ENCODE data around the gene ANTXR1.

ANTXR1 gene

DNA sequence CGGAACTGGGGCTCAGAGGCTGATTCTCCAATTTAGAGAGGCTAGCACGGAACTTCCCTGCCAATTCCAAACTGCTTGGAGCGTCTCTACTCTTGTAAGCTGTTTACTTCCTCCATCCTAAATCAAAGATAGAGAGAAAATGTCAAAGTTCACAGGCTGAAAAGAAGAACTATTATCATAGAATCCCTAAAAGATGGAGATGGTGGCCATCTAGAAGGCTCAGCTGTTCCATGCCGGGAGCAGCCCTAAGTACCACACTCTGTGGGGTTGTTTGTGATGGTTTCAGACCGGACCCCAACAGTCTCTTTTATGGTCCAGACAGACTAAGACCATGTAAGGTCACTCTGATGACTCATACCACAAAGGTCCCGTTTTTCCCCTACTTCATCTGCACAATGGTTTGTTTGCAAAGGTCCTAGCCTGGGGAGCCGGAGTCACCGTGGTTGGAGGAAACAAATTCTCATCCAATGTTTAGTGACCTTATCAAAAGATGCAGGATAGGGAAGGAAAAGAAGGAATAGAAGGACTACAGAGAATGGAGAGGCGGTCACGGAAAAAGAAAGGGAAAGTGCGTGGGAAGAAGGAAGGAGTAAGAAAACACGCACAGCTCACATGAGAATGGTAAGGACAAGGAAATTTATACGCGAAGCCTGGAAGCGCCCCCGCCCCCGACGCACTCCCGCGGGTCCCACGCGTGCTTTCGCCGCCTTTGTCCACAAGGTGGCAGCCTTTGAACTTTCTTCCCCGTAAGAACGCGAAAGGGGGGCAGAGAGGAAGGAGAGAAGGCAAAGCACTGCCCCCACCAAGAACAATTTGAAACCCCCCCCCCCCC is 453 bp upstream of the ANTXR1 start:
- peak; percentile 26 for DNase-seq (ENCODE audit: low read depth)
- TF ChIP-seq, protein P1, sequence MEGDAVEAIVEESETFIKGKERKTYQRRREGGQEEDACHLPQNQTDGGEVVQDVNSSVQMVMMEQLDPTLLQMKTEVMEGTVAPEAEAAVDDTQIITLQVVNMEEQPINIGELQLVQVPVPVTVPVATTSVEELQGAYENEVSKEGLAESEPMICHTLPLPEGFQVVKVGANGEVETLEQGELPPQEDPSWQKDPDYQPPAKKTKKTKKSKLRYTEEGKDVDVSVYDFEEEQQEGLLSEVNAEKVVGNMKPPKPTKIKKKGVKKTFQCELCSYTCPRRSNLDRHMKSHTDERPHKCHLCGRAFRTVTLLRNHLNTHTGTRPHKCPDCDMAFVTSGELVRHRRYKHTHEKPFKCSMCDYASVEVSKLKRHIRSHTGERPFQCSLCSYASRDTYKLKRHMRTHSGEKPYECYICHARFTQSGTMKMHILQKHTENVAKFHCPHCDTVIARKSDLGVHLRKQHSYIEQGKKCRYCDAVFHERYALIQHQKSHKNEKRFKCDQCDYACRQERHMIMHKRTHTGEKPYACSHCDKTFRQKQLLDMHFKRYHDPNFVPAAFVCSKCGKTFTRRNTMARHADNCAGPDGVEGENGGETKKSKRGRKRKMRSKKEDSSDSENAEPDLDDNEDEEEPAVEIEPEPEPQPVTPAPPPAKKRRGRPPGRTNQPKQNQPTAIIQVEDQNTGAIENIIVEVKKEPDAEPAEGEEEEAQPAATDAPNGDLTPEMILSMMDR (IDR thresholded peaks at IDR 0.05; ENCODE audit: insufficient read depth, low read depth, low read length, missing control alignments) = peak; percentile 64
- no peak overlapping the region; the same call in 1 of the 2 replicates for H3K4me3 ChIP-seq (ENCODE audit: low read depth, low read length)

DNA sequence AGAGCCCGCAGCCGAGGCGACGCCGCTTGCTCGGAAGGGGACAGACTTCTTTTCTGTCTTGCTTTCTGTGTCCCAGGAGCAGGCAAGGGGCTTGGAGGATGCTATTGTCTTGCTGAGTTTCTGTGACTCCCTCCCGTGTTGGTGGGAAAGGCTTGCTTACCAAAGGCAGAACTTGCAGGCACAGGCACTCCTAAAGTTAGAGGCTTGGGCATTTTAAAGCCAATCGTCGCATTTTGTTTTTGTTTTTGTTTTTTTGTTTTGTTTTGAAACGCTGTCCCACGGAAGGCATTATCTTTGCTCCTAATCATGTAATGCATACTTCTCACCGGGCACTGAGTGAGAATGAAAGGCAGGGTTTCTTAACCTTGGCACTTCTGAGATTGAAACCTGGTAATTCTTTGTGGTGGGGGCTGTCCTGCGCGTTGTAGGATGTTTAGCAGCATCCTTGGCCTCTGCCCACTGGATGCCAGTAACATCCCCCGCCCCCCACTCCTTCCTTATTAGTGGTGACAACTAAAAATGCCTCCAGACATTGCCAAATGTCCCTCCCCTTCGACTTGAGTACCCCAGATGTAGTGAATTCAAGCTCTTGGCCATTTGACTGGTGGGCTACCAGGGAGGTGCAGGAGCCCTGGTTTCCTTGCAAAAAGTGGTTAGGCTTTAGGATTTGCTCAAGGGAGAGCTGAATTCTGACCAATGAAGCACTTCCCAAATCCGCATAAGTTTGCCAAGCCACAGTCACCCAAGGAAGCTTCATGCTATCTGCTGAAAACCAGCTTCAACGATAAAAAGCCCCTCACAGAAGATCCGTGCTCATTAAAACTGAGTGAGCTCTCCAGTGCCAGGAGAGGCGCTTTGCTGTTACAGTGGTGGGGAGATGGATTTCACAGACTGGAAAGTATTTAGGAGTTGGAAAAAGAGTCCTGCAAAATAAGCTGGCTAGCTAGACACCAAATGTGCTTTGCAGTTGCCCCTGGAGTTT is 1.2 kb downstream of the ANTXR1 start:
- TF ChIP-seq, protein P1 (IDR thresholded peaks at IDR 0.05; ENCODE audit: insufficient read depth, low read depth, low read length, missing control alignments) = no peak
- H3K4me3 ChIP-seq (ENCODE audit: low read depth, low read length) = no peak overlapping the region
- no peak for DNase-seq (ENCODE audit: low read depth)

DNA sequence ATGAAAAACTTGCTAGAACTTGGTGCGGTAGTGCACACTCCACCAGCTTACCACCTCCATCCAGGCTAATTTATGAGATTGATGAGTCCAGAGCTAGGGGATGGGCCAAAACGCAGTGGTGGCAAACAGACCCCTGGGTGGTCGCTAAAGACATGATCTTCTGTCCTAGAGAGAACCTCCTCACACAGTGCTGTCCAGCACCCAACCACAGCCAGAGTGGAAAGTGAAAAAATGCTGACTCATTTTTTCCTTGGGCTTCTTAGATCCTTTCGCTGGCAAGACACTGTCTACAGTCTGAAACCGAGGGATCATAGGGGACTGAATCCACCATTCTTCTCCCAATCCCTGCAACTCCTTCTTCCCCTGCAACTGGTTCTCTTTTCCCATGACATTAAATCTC is 4.1 kb downstream of the ANTXR1 start:
- no peak overlapping the region for H3K4me3 ChIP-seq (ENCODE audit: low read depth, low read length)
- DNase-seq (ENCODE audit: low read depth) = no peak
- TF ChIP-seq, protein P1 (IDR thresholded peaks at IDR 0.05; ENCODE audit: insufficient read depth, low read depth, low read length, missing control alignments) = no peak

DNA sequence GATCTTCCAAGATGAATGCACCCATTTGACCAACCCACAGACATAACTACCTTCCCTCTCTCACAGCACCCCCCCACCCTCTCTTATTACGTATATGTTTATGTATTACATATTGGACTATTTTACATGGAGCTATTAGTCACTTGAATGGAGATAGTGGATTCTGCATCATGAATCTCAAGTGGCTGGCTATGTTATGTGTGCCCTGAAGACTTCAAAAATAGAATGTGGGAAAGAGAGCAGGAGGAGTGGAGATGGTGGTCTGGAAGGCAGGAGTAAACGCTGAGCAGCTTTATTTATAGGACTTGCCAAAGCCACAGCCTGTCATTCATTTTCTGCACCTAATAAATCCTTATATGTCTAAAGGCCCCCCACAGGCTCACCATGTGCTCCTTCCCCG is 4.9 kb downstream of the ANTXR1 start:
- no peak for DNase-seq (ENCODE audit: low read depth)
- TF ChIP-seq, protein P1 (IDR thresholded peaks at IDR 0.05; ENCODE audit: insufficient read depth, low read depth, low read length, missing control alignments) = no peak
- no peak overlapping the region for H3K4me3 ChIP-seq (ENCODE audit: low read depth, low read length)

DNA sequence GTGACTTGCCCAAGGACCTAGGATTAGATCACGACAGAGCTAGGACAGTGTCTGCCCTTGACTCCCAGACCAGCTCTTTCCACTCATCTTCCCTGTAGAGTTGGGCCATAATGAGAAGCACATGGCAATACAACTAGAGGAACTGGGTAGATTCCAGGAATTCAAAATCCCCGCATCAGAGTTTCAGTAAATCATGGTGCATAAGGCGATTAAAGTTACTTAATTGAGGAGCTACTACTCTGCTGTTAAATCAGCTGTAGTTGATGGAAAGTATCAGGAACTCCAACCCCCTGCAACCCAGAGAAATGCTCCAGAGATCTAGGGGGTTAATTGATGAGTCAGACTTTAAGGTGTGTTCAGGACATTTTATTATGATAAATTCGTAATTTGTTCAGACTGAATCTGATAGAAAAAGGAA is 5.7 kb downstream of the ANTXR1 start:
- H3K4me3 ChIP-seq (ENCODE audit: low read depth, low read length) = no peak overlapping the region
- TF ChIP-seq, protein P1 (IDR thresholded peaks at IDR 0.05; ENCODE audit: insufficient read depth, low read depth, low read length, missing control alignments) = no peak
- no peak for DNase-seq (ENCODE audit: low read depth)

DNA sequence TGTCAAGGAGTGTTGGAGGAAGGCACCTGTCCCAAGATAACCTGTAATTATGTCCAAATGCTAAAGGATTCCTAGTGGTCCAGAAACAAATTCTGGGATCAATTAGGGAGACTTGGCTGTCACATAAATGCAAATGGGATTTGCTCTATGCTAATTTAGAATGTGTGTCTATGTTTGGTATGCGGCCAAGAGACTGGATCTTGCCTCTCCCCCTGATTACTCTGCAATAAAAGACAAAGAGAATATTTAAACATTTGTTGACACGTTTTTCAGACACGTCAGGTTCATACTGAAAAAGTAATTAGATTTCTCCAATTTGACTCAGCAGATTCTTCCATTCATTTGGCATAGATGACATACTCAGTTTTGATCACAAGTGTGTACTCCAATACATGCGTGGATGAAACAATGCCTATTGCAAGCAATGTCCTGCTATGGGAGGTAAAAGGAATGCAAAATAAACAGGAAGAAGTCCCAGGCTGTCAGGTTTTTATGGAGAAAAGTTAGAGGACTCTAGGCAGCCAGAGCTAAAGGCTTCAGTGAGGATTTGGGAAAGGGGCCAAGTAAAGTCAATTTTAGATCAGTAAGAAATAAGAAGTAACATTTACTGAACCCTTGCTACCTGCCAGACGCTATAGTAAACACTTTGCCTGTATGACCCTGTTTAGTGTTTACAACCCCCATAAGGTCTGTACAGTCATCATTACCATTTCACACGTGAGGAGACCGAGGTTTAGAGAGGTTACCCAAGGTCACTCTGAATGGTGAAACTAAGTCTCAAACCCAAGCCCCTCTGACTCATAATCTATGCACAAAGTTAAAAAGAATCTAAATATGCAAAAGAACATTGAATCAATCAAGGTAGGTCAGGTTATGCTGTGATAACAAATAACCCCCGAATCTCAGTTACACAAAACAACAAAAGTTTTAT is 7.8 kb downstream of the ANTXR1 start:
- H3K4me3 ChIP-seq (ENCODE audit: low read depth, low read length) = no peak overlapping the region
- TF ChIP-seq, protein P1 (IDR thresholded peaks at IDR 0.05; ENCODE audit: insufficient read depth, low read depth, low read length, missing control alignments) = no peak
- no peak for DNase-seq (ENCODE audit: low read depth)

All from GM12865 (cell line).